ENCODE measurements around the gene CRIP1.

Gene CRIP1

GRCh38 chr14:105529319-105529568 is 42.6 kb downstream of the CRIP1 start:
- no peaks in the 10 kb centered on the region for H3K4me1 ChIP-seq
- 0 out of 2 replicates have a peak, but pooled peaks cover 2% of the 10 kb centered on the region for H3K9me3 ChIP-seq
- no peak overlapping the region for H3K4me3 ChIP-seq (ENCODE audit: low read depth, low read length)
- no peaks in the 10 kb centered on the region for H3K27me3 ChIP-seq
- H3K36me3 ChIP-seq = no peaks in the 10 kb centered on the region; the same call in 1 of the 2 replicates
- no peak for TF ChIP-seq CTCF (IDR thresholded peaks at IDR 0.05; ENCODE audit: low read depth, low read length)
- no peak for DNase-seq

- H3K4me1 ChIP-seq = no peaks in the 10 kb centered on the region
- no peaks in the 10 kb centered on the region; the same call in 1 of the 2 replicates for H3K36me3 ChIP-seq
- no peak for TF ChIP-seq CTCF (IDR thresholded peaks at IDR 0.05; ENCODE audit: low read depth, low read length)
- no peak for DNase-seq
- H3K4me3 ChIP-seq (ENCODE audit: low read depth, low read length) = no peak overlapping the region
- H3K27me3 ChIP-seq = no peaks in the 10 kb centered on the region
- 0 out of 2 replicates have a peak, but pooled peaks cover 2% of the 10 kb centered on the region for H3K9me3 ChIP-seq
Measured at GRCh38 chr14:105529569-105530284, 43.0 kb downstream of the CRIP1 start.

- no peak overlapping the region for H3K4me3 ChIP-seq (ENCODE audit: low read depth, low read length)
- 0 out of 2 replicates have a peak, but pooled peaks cover 2% of the 10 kb centered on the region for H3K9me3 ChIP-seq
- no peaks in the 10 kb centered on the region for H3K4me1 ChIP-seq
- no peaks in the 10 kb centered on the region; the same call in 1 of the 2 replicates for H3K36me3 ChIP-seq
- no peaks in the 10 kb centered on the region for H3K27me3 ChIP-seq
- TF ChIP-seq CTCF (IDR thresholded peaks at IDR 0.05; ENCODE audit: low read depth, low read length) = no peak
- no peak for DNase-seq
Measured at GRCh38 chr14:105530285-105531087, 43.8 kb downstream of the CRIP1 start.

- no peak overlapping the region for H3K4me3 ChIP-seq (ENCODE audit: low read depth, low read length)
- H3K9me3 ChIP-seq = 0 out of 2 replicates have a peak, but pooled peaks cover 2% of the 10 kb centered on the region
- no peaks in the 10 kb centered on the region; the same call in 1 of the 2 replicates for H3K36me3 ChIP-seq
- no peak for TF ChIP-seq CTCF (IDR thresholded peaks at IDR 0.05; ENCODE audit: low read depth, low read length)
- H3K27me3 ChIP-seq = peaks cover 3% of the 10 kb centered on the region; the same call in 1 of the 2 replicates
- no peaks in the 10 kb centered on the region for H3K4me1 ChIP-seq
- DNase-seq = no peak
Measured at GRCh38 chr14:105531088-105531893, 44.6 kb downstream of the CRIP1 start.

- no peak for TF ChIP-seq CTCF (IDR thresholded peaks at IDR 0.05; ENCODE audit: low read depth, low read length)
- Histone ChIP-seq H3K27me3 (peaks cover 7% of the 10 kb centered on the region; the same call in 1 of the 2 replicates), H3K4me1 (no peaks in the 10 kb centered on the region)
Measured at GRCh38 chr14:105531894-105532623, 45.4 kb downstream of the CRIP1 start.

More at GRCh38 chr14:105531894-105532623, 45.4 kb downstream of the CRIP1 start:
- H3K9me3 ChIP-seq = 0 out of 2 replicates have a peak, but pooled peaks cover 2% of the 10 kb centered on the region
- no peak for DNase-seq
- no peaks in the 10 kb centered on the region; the same call in 1 of the 2 replicates for H3K36me3 ChIP-seq
- H3K4me3 ChIP-seq (ENCODE audit: low read depth, low read length) = no peak overlapping the region

Measured in BE2C (cell line).